ENCODE results near the gene CD44.

Gene CD44

DNA sequence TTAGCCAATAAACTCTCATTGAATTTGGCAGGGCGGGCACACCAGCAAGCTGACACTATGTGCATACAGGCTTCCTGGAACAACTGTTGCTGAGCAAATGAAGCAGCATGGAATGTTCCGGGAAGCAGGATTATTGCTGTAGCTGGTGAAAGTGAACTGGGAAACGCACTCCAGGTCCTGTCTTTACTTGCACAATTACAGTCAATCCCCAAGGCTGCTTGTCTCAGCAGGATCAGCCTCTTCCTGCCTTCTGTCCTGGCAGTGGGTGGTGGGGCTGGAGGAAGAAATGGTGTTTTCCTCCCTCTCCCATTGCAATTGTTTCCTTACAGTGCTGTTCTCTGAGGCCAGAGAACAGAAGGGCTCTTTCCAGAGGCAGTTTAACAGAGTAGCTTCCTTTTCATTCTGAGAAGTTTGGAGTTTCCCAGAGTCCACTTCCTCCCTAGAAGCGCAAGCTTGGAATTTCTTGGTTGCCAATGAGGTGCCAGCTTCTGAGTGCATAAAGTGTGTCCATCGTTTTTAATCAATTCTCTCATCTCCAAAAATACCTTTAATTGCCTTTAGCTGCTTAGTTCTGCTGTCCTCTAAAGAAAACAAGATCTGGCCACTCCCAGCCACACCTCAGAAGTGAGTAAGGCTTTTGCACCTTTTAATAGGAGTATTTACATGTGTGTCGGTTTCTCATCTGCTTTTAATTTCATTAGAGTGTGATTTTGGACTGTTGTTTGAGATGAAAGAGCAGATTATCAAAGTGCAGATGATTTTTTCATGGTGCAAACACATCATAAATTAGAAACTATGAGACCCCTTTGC is 19.9 kb downstream of the CD44 start:
- no peak for DNase-seq (ENCODE audit: low spot score)

DNA sequence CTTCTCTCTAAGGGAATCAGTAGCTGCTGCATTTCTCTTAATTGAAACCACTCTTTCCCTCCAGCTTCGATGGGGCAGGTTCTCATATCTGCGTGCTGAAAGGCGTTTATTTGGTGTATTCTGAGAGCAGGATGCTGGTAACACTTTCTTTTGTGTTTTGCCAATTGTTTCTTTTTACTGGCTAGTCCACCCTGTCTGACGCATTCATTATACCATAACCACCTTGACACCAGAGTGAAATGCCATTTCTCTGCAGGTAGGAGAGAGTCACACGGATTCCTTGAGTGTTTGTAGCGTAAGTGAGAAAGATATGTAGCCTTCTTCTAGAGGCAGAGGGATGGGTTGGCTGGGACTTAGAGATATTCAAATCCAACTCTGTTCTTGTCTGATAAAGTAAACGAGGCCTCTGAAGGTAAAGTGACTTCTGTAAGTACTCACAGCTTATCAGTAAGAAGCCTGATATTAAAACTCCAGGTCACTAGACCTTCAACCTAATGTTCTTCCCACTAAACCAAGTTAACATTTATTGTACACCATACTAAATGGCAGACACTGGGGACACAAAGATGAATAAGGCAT is 21.4 kb downstream of the CD44 start:
- no peak for DNase-seq (ENCODE audit: low spot score)

DNA sequence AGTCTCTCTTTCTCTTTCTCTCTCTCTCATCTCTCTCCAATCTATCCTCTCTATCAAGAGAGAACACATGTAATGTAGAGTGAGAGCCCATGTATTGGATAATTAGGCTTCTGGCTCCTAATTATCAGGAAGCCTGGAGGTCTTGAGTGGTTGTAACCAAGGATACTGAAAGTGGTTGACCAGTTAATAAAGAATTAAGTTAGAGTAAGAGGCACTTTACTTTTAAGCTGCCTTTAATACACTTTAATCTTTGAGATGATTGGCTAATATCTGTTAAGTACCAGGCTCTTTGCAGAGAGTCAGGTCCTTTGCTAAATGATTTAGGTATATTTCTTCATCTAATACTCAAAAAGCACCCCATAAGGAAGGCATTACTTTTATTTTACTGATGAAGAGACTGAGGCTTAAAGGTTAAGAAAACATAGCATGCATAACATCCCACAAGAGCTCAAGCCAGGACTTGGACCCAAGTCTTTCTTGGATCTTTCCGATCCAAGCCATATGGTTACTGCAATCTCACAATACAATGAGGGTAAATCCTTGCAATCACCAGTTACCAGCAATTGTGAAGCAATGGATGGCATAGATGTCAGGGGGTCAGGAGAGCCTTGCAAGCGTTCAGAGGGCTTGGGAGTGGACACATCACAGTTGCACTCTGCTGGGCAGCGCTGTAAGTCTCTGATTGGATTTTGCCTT is 22.1 kb downstream of the CD44 start:
- DNase-seq (ENCODE audit: low spot score) = no peak

DNA sequence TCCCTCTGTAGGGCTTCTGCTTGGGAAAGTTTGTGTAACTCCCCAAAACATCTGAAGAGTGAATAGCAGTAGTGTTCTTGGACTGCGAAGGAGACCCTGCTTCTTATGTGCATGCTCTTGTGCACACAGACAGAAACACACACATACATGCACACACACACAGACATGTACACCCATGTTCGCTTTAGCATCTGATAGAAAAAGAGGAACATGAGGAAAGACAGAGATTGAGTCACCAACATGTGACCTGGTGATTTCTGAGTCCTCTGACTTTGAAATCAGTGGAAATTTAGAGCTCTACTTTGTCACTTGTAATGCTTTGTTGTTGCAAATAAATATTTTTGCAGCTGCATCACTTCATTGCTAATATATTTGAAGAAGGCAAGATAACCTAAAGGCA is 23.8 kb downstream of the CD44 start:
- no peak for DNase-seq (ENCODE audit: low spot score)

DNA sequence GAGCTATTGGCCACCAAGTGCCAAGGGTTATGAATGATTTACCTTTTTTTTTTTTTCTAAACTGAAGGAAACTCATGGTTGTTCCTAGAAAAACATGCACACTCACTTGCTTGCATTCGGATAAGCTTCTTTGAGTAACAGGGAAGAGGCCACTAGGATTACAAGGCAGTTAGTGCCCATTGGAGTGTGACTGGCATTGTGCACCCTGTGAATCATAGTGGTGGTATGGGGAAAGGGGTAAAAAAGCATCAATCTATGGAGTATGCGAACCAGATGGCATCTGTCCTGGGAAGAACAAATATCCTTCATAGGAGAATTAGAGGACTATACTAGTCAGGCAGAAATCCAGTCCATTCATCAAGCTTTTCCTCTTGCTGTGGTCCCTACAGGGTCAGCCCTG is 24.2 kb downstream of the CD44 start:
- no peak for DNase-seq (ENCODE audit: low spot score)

DNA sequence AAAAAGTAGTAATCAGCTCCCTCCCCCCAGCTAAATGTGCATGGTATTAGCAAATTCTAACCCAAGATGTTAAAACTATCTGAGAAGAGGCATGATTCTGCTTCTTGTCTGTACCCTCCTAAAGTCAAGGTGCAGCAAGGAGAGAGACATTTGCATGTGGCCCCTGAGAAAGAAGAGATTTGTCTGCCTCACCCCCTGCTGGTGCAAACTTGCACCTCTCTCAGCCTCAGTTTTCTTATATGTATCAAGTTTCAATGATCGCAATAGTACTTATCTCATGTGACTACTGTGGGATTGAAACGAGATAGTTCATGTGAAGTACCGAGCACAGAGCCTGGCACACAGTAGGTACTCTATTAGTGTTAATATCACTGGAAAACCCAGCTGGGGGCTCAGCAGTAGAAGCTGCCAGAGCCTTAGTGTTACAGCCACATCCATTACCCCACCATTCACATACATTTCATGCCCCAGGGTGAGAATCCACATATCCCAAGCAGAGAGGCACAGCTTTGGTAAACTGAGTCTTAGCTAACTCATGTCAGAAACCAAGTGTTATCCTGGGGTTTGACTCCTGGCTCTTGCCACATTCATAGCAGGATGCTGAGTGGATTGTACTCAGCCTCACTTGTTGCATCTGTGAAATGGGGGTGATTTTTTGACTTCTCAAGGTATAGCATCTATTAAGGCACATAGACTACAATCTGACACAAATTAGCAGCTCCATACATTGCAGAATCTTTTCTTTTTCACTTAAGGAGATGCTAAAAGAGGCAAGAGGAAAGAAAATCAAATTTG is 24.9 kb downstream of the CD44 start:
- no peak for DNase-seq (ENCODE audit: low spot score)

DNA sequence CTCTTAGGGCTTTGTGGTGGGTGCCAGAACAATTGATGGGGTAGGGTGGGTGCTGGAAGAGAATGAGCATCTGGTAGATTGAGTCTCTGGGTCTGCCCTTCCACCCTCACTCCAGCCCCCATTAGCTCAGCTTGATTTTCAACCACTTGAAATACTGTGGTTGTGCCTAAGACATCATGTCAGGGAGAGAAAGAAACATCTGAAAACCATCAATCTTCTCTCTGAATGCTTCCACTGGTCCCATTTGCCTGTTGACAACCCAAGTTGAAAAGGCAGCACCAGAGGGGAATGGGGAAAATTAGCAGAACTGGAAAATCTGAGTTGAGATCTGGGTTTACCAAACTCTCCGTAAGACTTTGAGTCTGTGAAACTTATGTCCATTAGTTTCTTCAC is 26.1 kb downstream of the CD44 start:
- DNase-seq (ENCODE audit: low spot score) = no peak

DNA sequence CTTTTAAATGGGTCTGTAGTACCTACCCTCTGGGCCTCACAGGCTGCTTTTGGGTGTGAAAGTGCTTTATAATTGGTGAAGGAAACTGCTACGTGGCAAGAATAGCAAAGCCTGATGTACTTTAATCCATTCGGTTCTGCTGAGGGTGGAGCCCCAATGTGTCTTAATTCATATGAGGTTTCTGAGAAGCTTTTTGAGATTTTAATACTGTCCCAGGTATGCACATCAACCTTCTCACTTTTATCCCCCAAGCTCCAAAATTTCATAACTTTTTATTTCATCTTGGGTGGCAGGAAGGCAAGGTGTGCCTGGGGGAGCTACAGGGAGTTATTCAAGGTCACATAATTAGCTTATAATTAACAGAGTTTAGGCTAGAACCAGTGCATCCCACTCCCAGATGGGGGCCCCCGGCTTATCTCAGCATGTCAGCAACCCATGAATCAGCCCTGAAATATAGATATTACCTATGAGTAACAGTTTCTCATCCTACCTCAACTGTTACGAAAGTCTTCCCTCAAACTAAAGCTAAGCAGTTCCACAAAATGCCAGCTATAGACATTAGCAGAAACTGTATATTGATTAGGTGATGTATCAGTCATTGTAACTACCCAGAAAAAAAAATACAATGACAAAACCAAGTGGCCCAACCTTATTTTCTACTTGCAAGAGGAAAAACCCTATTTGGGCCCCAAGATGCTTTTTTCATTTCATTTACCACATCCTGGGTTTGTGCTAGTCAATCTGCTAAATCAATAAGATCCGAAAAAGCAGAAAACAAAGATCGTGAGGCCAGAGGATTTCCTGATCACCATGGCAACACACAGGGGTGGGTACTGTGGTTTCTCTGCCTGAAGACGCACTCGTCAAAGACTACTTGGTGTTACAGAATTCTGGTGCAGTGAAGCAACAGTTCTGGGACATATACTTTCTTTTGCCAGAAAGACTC is 26.7 kb downstream of the CD44 start:
- DNase-seq (ENCODE audit: low spot score) = no peak

DNA sequence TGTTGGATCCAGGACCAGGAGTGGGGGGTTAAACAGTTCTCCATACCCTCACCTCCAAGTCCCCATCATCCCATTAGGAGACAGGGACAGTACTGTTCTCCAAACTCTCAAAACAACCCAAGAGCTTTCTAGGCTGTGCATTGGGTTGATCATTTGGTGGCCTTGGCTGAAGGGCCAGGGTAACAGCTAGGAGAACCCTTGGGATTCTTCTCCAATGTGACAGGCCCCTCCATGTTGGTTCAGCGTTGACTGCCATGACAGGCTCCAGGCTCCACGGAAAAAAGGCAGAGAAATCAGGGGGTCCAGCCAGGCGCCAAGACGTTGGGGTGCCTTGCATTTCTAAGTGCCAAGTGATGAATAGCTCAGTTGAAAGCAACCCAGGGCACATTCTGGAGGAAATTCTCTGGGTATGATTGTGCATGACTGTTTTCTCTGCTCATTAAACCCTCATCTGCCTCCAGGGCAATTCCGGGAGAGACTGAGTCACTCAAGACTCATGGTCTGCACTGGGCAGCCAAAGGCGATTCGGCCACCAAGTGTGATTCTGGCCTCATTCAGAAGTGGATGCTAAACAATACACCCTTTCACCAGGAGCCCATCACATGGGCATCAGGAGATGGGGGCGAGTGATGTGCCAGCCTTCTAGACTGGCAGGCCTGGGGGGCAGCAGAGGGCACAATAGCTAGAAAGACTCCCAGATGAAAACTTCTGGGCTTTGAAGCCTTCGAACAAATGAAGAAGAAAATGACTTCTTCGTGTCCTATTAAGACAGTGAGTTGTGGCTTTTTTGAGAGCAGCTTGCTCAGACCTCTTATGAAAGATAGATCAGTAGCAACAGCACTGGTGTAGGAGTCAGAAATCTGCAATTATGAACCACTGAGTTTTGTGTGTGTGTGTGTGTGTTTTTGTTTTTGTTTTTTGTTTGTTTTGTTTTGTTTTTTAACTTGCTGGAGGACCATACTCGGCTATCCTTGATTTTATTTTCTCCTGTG is 27.7 kb downstream of the CD44 start:
- no peak for DNase-seq (ENCODE audit: low spot score)

DNA sequence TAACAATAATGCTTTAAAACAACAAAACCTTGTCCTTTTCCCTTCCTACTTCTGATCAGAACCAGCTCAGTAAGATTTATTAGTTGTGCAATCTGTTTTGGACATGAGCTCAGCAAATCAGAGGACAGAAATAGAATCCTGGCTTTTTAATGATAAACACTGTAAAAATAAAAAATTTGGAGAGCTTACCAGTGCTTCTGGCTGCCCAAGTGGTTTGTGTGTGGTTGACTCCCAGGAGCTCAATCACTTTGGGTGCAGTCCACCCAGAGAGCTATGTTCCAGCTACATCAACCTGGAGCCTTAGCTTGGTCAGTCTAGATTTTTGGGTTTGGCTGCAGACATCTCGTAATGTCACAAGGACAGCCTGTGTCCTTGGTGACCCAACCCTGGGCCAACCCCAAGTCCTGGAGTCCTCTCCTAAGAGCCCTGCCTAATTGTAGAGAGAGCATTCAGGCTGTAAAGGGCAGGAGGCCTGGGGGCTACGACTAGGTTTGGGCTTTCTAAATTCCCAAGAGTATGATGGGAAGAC is 28.5 kb downstream of the CD44 start:
- no peak for DNase-seq (ENCODE audit: low spot score)

DNA sequence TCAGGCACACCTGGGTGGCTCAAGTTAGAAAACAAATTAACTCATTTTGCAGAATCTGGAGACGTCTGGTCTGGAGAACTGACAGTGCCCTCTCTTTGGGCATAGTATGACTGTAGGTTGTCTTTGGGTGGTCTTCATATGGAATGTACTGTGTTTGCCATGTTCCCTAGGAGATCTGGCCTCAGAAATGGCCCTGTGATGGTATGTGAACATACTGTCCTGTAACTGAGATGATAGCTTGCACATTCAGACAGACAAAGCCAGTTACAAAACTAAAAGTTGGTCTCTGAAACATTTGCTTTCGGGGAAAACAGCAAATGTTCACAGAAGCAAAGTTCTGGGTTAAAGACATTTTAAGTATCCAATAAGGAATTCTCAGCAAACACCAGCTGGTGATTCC is 29.7 kb downstream of the CD44 start:
- no peak for DNase-seq (ENCODE audit: low spot score)

DNA sequence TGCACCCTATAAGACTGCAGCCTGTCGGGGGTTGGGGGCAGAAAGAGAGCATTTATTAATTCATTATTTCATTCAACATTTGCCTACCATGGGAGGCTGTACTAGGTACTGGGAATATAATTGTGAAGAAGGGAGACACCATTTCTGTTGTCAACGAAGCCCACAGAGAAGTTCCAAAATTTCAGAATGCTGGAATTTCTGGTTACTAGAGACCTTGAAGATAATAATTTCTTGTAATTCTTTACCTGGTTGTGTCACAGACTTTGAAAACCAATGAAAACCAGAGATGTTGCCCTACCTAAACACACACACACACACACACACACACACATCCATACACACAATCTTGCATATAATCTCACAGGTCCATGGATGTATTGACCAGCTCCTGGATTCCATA is 30.1 kb downstream of the CD44 start:
- DNase-seq (ENCODE audit: low spot score) = no peak

DNA sequence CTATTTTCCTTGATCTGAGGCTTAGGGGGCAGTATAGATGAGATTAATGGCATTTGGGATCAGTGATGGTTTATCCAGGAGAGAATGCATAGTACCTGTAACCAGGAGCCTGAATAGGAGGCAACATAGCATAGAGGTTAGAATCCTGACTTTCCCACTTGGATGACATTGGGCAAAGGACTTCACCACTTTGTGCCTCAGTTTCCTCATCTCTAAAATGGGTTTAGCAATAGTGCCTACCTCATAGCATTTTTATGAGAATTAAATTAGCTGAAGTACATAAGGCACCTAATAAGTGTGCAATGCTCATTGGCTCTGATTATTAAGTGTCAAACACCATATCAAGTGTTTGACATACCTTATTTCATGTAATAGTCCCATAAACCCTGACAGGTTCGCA is 30.8 kb downstream of the CD44 start:
- no peak for DNase-seq (ENCODE audit: low spot score)

DNA sequence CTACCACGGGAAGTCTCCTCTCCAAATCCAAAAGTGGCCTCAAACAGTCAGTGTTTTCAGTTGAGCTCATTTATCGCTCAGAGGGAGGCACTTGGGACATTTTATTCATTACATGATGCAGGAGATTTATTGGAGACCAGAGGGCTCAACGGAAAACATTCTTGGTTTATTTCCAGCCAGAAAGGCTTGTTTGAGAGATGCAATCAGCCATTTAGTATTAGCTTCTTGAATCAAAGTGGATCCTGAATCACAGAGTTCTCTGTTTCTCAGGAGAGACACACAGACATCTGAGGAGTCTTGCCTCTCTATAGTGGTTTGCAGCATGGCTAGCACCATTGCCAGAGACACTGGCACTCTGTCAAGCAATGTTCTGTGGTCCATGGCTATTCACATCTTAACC is 31.5 kb downstream of the CD44 start:
- DNase-seq (ENCODE audit: low spot score) = no peak

DNA sequence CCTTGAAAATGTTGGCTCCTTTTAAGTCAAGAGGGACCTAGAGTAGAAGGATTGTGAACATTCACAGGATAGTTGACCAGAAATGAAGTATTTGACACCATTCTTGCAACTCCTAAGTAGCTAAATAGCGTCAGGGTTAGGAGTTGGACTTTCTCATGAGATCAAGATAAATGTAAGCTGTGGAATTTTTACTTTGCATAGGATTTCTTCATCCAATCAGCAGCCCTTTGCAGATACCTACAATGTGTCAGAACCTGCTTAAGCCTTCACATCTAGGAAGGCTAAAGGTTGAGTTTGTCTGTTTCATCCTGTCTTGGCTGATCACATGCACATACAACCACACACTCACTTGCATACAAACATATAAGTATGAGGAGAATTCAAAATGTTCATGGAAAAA is 32.3 kb downstream of the CD44 start:
- no peak for DNase-seq (ENCODE audit: low spot score)

DNA sequence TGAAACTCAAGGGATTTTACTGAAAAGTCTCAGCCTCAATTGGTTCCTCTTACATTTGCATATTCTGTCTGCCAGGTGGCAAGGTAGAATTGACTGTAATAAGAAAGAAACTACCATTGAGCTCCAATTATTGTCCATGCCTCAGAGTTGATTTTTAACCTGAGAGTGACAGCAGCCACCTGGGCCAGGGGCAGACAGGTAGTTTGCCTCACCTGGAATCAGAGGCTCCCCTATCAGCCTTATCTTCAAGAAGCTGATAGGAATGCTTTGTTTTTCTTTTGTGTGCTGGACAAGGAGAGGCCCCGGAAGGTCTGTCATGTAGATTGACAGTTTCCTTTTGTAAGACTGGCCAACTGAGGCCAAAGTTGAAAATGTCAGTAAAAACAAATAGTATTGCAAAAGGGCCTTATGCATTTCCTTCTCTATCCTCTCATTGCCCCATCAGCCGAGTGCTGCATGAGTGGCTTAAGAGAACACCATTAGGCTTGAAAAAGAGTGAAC is 34.1 kb downstream of the CD44 start:
- no peak for DNase-seq (ENCODE audit: low spot score)

DNA sequence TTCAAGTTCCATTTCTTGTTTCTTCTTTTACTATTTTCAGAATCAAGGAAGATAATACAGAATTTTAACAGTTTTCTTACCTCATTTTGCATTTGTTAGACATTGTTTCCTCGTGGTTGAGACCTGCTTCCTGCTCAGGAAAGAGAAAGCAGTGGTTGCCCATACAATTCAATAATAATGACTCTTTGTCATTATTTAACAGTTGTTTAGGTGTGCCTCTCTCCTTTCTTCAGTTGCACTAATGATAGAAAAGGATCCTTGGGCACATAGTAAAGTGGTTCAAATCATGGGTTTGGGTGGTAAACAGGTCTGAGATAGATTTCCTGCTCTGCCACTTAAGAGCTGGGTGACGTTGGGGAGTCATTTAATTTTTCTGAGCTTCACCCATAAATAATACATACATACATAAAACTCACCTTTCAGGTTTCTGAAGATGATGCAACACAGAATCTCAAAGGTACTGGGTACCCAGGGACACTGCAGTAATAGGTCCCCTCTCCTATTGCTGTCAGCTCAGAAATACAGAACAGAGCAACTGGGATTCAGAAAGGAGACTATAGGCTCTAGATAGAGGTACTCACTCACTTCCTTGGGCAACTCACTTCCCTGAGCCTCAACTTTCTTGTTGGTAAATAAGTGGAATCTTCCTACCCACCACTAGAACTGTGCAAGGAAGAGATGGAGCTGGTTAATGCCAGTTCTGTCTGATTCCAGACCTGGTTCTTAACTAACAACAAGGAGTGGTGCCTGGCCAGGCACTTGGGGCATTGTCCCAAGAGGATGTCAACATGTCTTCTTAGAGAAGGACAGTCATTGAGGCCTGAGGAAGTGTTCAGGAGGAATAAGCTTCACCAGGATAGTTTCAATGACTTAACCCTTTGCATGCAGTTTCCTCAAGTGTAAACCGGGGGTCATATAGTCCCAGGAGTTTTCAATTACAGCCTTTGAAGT is 34.9 kb downstream of the CD44 start:
- no peak for DNase-seq (ENCODE audit: low spot score)

DNA sequence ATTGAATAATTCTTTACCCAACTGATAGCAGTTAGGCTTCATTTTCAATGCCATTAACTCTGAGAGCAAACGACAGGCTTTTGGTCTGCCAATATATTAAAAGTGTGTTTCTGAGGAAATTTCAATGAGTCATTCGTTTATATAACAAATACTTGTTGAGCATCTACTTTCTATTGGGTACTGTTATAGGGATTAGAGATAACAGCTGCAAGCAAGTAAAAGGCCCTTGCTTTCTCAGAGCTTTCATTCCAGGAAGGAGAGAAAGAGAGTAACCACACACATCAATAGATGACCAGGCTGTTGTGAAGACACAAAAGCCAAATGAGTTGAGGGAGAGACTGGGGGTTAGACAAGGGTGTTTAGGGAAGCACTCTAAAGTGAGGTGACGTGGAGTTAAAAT is 35.7 kb downstream of the CD44 start:
- no peak for DNase-seq (ENCODE audit: low spot score)

DNA sequence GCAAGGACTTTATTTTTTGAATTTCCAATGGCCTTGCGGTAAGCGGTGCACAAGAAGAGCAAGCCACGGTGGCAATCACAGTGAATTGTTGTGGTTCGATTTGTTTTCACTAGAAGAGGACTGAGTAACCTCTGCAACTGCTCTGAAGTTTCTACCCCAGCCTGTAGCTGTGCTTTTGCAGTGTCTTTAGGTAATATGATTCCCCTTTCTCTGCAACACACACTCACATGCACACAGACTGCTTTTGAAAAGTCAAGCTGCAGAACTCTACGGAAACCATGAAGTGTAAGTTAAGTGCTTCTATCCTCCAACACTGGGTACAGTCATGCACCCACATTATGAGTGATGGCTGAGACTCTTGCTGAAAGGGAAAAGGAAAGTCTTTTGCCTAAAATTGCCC is 38.4 kb downstream of the CD44 start:
- no peak for DNase-seq (ENCODE audit: low spot score)

Measured in iPS-NIHi11 (cell line).